GM19328 (cell line): ENCODE data around the gene NCK1.
"Not testable (repeated sequence)": the region's sequence is repeated elsewhere in the genome, so short reads cannot be mapped to it uniquely, and the experiment has no call there.

Experiments
- ATAC-seq: cut with Tn5 transposase; IDR thresholded peaks from one replicate; pipeline ENCODE4 v1.9.1; 2021; ENCODE audit warnings: mild to moderate bottlenecking, moderate library complexity; ENCODE audit not compliant: unreplicated experiment

The NCK1 gene

GRCh38 chr3:136860541-136860940 lies 1.5 kb upstream of the NCK1 start:
- no peak for ATAC-seq

- no peak for ATAC-seq
Observed at GRCh38 chr3:136862617-136863322, 762 bp downstream of the NCK1 start.

- ATAC-seq = no peak
Observed at GRCh38 chr3:136869282-136869681, 7.3 kb downstream of the NCK1 start.

- not testable (repeated sequence) for ATAC-seq
Observed at GRCh38 chr3:136872258-136872657, 10.2 kb downstream of the NCK1 start.

- not testable (repeated sequence) for ATAC-seq
Observed at GRCh38 chr3:136879510-136879909, 17.5 kb downstream of the NCK1 start.

GRCh38 chr3:136882571-136882970 lies 20.6 kb downstream of the NCK1 start:
- ATAC-seq = no peak

GRCh38 chr3:136883967-136884720 lies 22.1 kb downstream of the NCK1 start:
- ATAC-seq = no peak

- no peak for ATAC-seq
Observed at GRCh38 chr3:136885357-136886213, 23.6 kb downstream of the NCK1 start.

- no peak for ATAC-seq
Observed at GRCh38 chr3:136889947-136890346, 27.9 kb downstream of the NCK1 start.

- ATAC-seq = no peak
Observed at GRCh38 chr3:136891934-136892855, 30.2 kb downstream of the NCK1 start.

- ATAC-seq = no peak
Observed at GRCh38 chr3:136893848-136894443, 31.9 kb downstream of the NCK1 start.

- ATAC-seq = not testable (repeated sequence)
Observed at GRCh38 chr3:136897171-136897570, 35.2 kb downstream of the NCK1 start.

- no peak for ATAC-seq
Observed at GRCh38 chr3:136898549-136898948, 36.5 kb downstream of the NCK1 start.

GRCh38 chr3:136898954-136899353 lies 36.9 kb downstream of the NCK1 start:
- no peak for ATAC-seq

- ATAC-seq = no peak
Observed at GRCh38 chr3:136899622-136900158, 37.7 kb downstream of the NCK1 start.

GRCh38 chr3:136900694-136901093 lies 38.7 kb downstream of the NCK1 start:
- ATAC-seq = not testable (repeated sequence)

GRCh38 chr3:136901391-136901790 lies 39.4 kb downstream of the NCK1 start:
- ATAC-seq = no peak

- ATAC-seq = not testable (repeated sequence)
Observed at GRCh38 chr3:136902530-136902929, 40.5 kb downstream of the NCK1 start.

GRCh38 chr3:136903899-136904298 lies 41.9 kb downstream of the NCK1 start:
- no peak for ATAC-seq

GRCh38 chr3:136904746-136905145 lies 42.7 kb downstream of the NCK1 start:
- ATAC-seq = no peak
